Endothelial cell of umbilical vein (primary cell): ENCODE data around the gene VEPH1. TPM values are rescaled to one million over a fixed set of nuclear protein-coding genes. Genes with fewer than 3 reads are reported as not detected.

Experiments used
- BruUV-seq: library from RNA; stranded (reverse); fragments of 400-500 nt; replicated peaks from 2 replicates; lab custom pipeline; 2021; lab: Mats Ljungman, UMichigan
- CTCF ChIA-PET: fragments of 300-600, 350-600 bp; sonication (Branson Sonifier 250); formaldehyde crosslinking; loops from one replicate; lab custom pipeline; 2021; ENCODE audit warnings: antibody characterized with exemption, inconsistent platforms; lab: Charles Lee
- POLR2A ChIA-PET: fragments of 300-600, 350-600 bp; sonication (Branson Sonifier 250); formaldehyde crosslinking; loops from one replicate; lab custom pipeline; 2021; ENCODE audit warnings: antibody characterized with exemption, inconsistent platforms; lab: Charles Lee
- DNase-seq: peaks from one replicate; pipeline ENCODE4 v3.0.0-alpha.2; 2011; ENCODE audit warnings: low read depth, low spot score
- FAIRE-seq: peaks from 2 replicates; lab custom pipeline; 2011; peaks lifted over from hg19 to GRCh38; lab: Jason Lieb, UNC
- H2AFZ ChIP-seq: 2 replicates; pipeline ENCODE4 v1.6.0; 2012; ENCODE audit warnings: low read depth, low read length, control low read depth, inconsistent platforms
- H3K27ac ChIP-seq: 2 replicates; pipeline ENCODE4 v1.5.1; 2011; ENCODE audit warnings: low read depth, mild to moderate bottlenecking, control low read depth, low read length, moderate library complexity; ENCODE audit not compliant: insufficient read depth
- H3K27me3 ChIP-seq, 2 experiments: 2 replicates each; pipeline versions ENCODE4 v1.6.0 to v1.6.1; 2011; ENCODE audit warnings: low read length in 2 of 2, mixed read lengths in 1 of 2; ENCODE audit not compliant: control insufficient read depth in 2 of 2, insufficient read depth in 2 of 2
- H3K36me3 ChIP-seq, 2 experiments: 2 replicates in 1 of 2; 3 replicates in 1 of 2; pipeline ENCODE4 v1.5.1; 2011; ENCODE audit warnings: low read length in 2 of 2, mild to moderate bottlenecking in 1 of 2, moderate library complexity in 1 of 2; ENCODE audit not compliant: control insufficient read depth in 2 of 2, insufficient read depth in 2 of 2; ENCODE audit errors: extremely low read depth in 1 of 2
- H3K4me1 ChIP-seq: 3 replicates; pipeline ENCODE4 v1.5.1; 2011; ENCODE audit warnings: mild to moderate bottlenecking, low read length; ENCODE audit not compliant: control insufficient read depth, insufficient read depth; ENCODE audit errors: extremely low read depth
- H3K4me2 ChIP-seq: 2 replicates; pipeline ENCODE4 v1.6.1; 2011; ENCODE audit warnings: low read length, control low read depth, mixed read lengths; ENCODE audit not compliant: insufficient read depth
- H3K4me3 ChIP-seq, 3 experiments: fragments of 200-600 bp in 1 of 3; sonication (generic), shearing (Covaris generic) in 1 of 3; replicated peaks in 1 of 3; 2 replicates each; pipeline ENCODE4 v1.5.1; 2011 to 2016; ENCODE audit warnings: control low read depth in 3 of 3, low read length in 3 of 3, mild to moderate bottlenecking in 2 of 3, inconsistent platforms in 1 of 3, low read depth in 1 of 3, moderate library complexity in 1 of 3; ENCODE audit not compliant: insufficient read depth in 1 of 3
- H3K79me2 ChIP-seq: 2 replicates; pipeline ENCODE4 v1.6.0; 2012; ENCODE audit warnings: low read length, inconsistent platforms; ENCODE audit not compliant: control insufficient read depth, insufficient read depth
- H3K9ac ChIP-seq: replicated peaks from 2 replicates; pipeline ENCODE3; 2011; ENCODE audit warnings: low read length, control low read depth; ENCODE audit not compliant: insufficient read depth; ENCODE audit errors: extremely low read depth
- H3K9me1 ChIP-seq: replicated peaks from 3 replicates; pipeline ENCODE4 v1.6.0; 2011; ENCODE audit warnings: mild to moderate bottlenecking, low read length; ENCODE audit not compliant: control insufficient read depth, insufficient read depth; ENCODE audit errors: extremely low read depth
- H3K9me3 ChIP-seq: replicated peaks from 2 replicates; pipeline ENCODE4 v1.5.1; 2012; ENCODE audit warnings: low read length, inconsistent platforms; ENCODE audit not compliant: control insufficient read depth, insufficient read depth
- H4K20me1 ChIP-seq: replicated peaks from 2 replicates; pipeline ENCODE3; 2011; ENCODE audit warnings: mild to moderate bottlenecking, low read length; ENCODE audit not compliant: control insufficient read depth, insufficient read depth; ENCODE audit errors: extremely low read depth
- EZH2 ChIP-seq: IDR thresholded peaks from 2 replicates; pipeline ENCODE4 v1.6.1; 2012; ENCODE audit warnings: borderline replicate concordance, low read depth, mild to moderate bottlenecking, moderate library complexity, low read length, inconsistent platforms; ENCODE audit not compliant: severe bottlenecking
- FOS ChIP-seq: IDR thresholded peaks from 2 replicates; pipeline ENCODE4 v1.6.1; 2011; ENCODE audit warnings: mild to moderate bottlenecking, low read length, moderate library complexity, borderline replicate concordance; ENCODE audit not compliant: insufficient read depth
- JUN ChIP-seq: IDR thresholded peaks from 2 replicates; pipeline ENCODE4 v1.6.1; 2011; ENCODE audit warnings: borderline replicate concordance, low read depth; ENCODE audit not compliant: insufficient read length, insufficient read depth
- MYC ChIP-seq: IDR thresholded peaks from one replicate; pipeline ENCODE4 v1.6.1; 2011; ENCODE audit warnings: mild to moderate bottlenecking, low read depth, low read length
- POLR2A ChIP-seq: IDR thresholded peaks from 2 replicates; pipeline ENCODE4 v1.6.1; 2012; ENCODE audit warnings: low read depth, mild to moderate bottlenecking, control low read depth, low read length
- POLR2AphosphoS5 ChIP-seq: IDR thresholded peaks from 2 replicates; pipeline ENCODE4 v1.6.1; 2012; ENCODE audit warnings: low read depth, mild to moderate bottlenecking, control low read depth, low read length, moderate library complexity; ENCODE audit not compliant: insufficient read depth
- dilution Hi-C: fragments of 300-500 bp; cut with MboI; formaldehyde crosslinking; loops from one replicate; pipeline ENCODE4 v1.15.0; 2019; ENCODE audit warnings: low sequenced_read_pairs; ENCODE audit not compliant: extremely low pct_ligation_motif_present
- intact Hi-C: fragments of 100-400 bp; cut with micrococcal nuclease; formaldehyde crosslinking; loops from one replicate; pipeline ENCODE4 v1.10.0; 2022
- polyA plus RNA-seq, 4 experiments: library from polyadenylated mRNA; depleted of rRNA in 3 of 4; stranded (reverse) in 3 of 4; unstranded in 1 of 4; fragments of >200 nt; gene quantifications; 2 replicates each; pipeline versions ENCODE4 v1.2.1 to v1.2.3, GENCODE V29; 2011 to 2012; ENCODE audit warnings: missing spikeins in 1 of 4
- total RNA-seq: library from RNA; stranded (reverse); gene quantifications from 2 replicates; pipeline ENCODE4 v1.2.3, GENCODE V29; 2021
- TF ChIP-seq, protein P1 (sequence below): IDR thresholded peaks from 2 replicates; pipeline ENCODE4 v1.6.1; 2011; ENCODE audit not compliant: insufficient read depth, insufficient read length
- TF ChIP-seq, protein P2 (sequence below), 2 donors: IDR thresholded peaks; 1 replicate in 1 of 2; 2 replicates in 1 of 2; pipeline ENCODE4 v1.5.1; 2011; ENCODE audit warnings: low read length in 2 of 2, mild to moderate bottlenecking in 2 of 2, moderate library complexity in 2 of 2, control low read depth in 1 of 2, inconsistent platforms in 1 of 2, low read depth in 1 of 2; ENCODE audit not compliant: insufficient read depth in 1 of 2; ENCODE audit errors: extremely low read depth in 1 of 2

The VEPH1 gene
- total and polyA plus RNA-seq, 2 donors (not counting 3 experiments of a cell fraction or from before 2014, with no cell fraction given) = 42.9 to 136 TPM

DNA sequence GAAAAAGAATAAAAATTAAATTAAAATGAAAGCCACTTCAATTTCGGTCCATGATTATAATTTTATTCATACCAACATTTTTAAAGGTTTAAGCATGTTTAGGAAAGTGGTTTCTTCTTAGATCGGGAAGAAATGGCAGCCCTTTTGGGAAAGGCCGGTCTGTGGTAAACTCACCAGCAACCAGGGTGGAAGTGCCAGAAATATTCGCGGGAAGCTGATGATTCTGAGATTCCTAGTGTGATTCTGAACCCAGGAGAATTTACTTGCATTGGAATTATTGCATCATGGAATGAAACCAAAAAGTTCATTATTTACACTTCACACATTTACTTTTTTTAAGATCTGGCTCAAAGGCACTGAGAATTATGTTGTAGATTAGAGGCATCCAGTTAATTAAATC lies 246.1 kb downstream of the VEPH1 start:
- H3K4me2 ChIP-seq = no peak overlapping the region
- no peaks in the 10 kb centered on the region for H3K9me1 ChIP-seq
- dilution Hi-C loops = no loop called here
- H2AFZ ChIP-seq = no peak overlapping the region
- DNase-seq = no peak
- no peaks in the 10 kb centered on the region for H3K27me3 ChIP-seq
- no peak for TF ChIP-seq EZH2
- TF ChIP-seq POLR2A = no peak
- TF ChIP-seq, protein P1, sequence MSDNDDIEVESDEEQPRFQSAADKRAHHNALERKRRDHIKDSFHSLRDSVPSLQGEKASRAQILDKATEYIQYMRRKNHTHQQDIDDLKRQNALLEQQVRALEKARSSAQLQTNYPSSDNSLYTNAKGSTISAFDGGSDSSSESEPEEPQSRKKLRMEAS = no peak
- TF ChIP-seq, protein P2, sequence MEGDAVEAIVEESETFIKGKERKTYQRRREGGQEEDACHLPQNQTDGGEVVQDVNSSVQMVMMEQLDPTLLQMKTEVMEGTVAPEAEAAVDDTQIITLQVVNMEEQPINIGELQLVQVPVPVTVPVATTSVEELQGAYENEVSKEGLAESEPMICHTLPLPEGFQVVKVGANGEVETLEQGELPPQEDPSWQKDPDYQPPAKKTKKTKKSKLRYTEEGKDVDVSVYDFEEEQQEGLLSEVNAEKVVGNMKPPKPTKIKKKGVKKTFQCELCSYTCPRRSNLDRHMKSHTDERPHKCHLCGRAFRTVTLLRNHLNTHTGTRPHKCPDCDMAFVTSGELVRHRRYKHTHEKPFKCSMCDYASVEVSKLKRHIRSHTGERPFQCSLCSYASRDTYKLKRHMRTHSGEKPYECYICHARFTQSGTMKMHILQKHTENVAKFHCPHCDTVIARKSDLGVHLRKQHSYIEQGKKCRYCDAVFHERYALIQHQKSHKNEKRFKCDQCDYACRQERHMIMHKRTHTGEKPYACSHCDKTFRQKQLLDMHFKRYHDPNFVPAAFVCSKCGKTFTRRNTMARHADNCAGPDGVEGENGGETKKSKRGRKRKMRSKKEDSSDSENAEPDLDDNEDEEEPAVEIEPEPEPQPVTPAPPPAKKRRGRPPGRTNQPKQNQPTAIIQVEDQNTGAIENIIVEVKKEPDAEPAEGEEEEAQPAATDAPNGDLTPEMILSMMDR (IDR thresholded peaks at IDR 0.05; ENCODE audit: extremely low read depth in 1 of 2, insufficient read depth in 1 of 2, low read depth in 1 of 2, low read length in 2 of 2) = no peak
- no peak for TF ChIP-seq JUN
- no peak for TF ChIP-seq POLR2AphosphoS5
- TF ChIP-seq MYC = no peak
- no peak for TF ChIP-seq FOS
- H3K4me3 ChIP-seq = no peak overlapping the region
- H4K20me1 ChIP-seq = no peaks in the 10 kb centered on the region
- CTCF ChIA-PET = interaction anchor here (0.9 to 1.7 kb wide), 5 partner anchors 9 to 53 kb away, joined by 3 to 5 read pairs (median 4); no protein-coding TSS in a partner anchor
- no peak overlapping the region for H3K27ac ChIP-seq
- no peaks in the 10 kb centered on the region for H3K79me2 ChIP-seq
- FAIRE-seq = no peak
- BruUV-seq = no TSS peak
- POLR2A ChIA-PET = no interaction called here
- H3K36me3 ChIP-seq = no peaks in the 10 kb centered on the region
- H3K4me1 ChIP-seq = no peaks in the 10 kb centered on the region
- H3K9me3 ChIP-seq = no peaks in the 10 kb centered on the region
- no peak overlapping the region for H3K9ac ChIP-seq
- intact Hi-C loops = no loop called here
